ENCODE results near the gene PABPN1L.

The PABPN1L gene

GRCh38 chr16:88815901-88816589, 50.4 kb downstream of the PABPN1L start:
- no peak overlapping the region for H3K9ac ChIP-seq (ENCODE audit: low read length)
- DNase-seq, result peak; percentile 21
- no peak overlapping the region for H3K27ac ChIP-seq (ENCODE audit: low read length)
- H3K27me3 ChIP-seq (replicated peaks; ENCODE audit: insufficient read depth, low read length), result 0 out of 2 replicates have a peak, but pooled peaks cover 4% of the 10 kb centered on the region
- no peaks in the 10 kb centered on the region for H3K4me1 ChIP-seq (ENCODE audit: low read length)
- H3K79me2 ChIP-seq (ENCODE audit: low read length), result peaks cover 5% of the 10 kb centered on the region
- no peaks in the 10 kb centered on the region for H3K36me3 ChIP-seq (replicated peaks; ENCODE audit: insufficient read depth, low read length)
- no peaks in the 10 kb centered on the region for H3F3A ChIP-seq (ENCODE audit: insufficient read depth, low read length)
- no peaks in the 10 kb centered on the region for H3K9me3 ChIP-seq (replicated peaks; ENCODE audit: insufficient read depth, low read length)
- no peaks in the 10 kb centered on the region for H4K20me1 ChIP-seq (ENCODE audit: insufficient read depth, low read length)
- H3K4me3 ChIP-seq (ENCODE audit: low read length), result no peak overlapping the region
- H3K4me2 ChIP-seq (ENCODE audit: low read depth, low read length), result no peak overlapping the region
- H3K9me2 ChIP-seq (replicated peaks; ENCODE audit: insufficient read depth, low read length), result no peaks in the 10 kb centered on the region
- peak; percentile 67 for TF ChIP-seq CTCF (IDR thresholded peaks at IDR 0.05; ENCODE audit: low read length)
- no peak for TF ChIP-seq EZH2 (optimal IDR thresholded peaks at IDR 0.05; ENCODE audit: low read depth, low read length)
- TF ChIP-seq EZH2phosphoT487 (IDR thresholded peaks at IDR 0.05; ENCODE audit: low read length), result no peak
- no peak overlapping the region for H2AFZ ChIP-seq (ENCODE audit: low read length)

DNA sequence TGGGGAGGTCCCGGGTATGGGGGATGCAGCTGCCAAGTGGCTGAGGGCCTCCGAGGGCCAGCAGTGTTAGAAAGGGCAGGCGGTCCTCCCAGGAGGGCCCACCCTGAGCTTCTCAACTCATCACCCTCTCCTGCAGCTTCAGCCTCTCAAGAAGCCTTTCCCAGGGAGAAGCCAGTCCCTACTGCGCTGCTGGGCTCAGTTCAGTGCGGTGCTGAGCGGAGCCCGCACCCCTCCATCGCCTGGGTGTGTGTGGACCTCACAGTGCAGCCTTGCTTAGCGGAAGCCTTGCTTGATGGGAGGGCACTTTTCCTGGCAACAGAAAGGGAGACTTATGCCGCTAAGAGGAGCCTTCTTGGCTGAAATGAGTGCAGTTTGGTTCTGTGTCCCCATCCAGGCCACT, 51.2 kb downstream of the PABPN1L start:
- H3K4me2 ChIP-seq (ENCODE audit: low read depth, low read length), result no peak overlapping the region
- no peak overlapping the region for H2AFZ ChIP-seq (ENCODE audit: low read length)
- TF ChIP-seq EZH2 (optimal IDR thresholded peaks at IDR 0.05; ENCODE audit: low read depth, low read length), result no peak
- TF ChIP-seq CTCF (IDR thresholded peaks at IDR 0.05; ENCODE audit: low read length), result no peak
- TF ChIP-seq EZH2phosphoT487 (IDR thresholded peaks at IDR 0.05; ENCODE audit: low read length), result no peak
- no peaks in the 10 kb centered on the region for H3K9me2 ChIP-seq (replicated peaks; ENCODE audit: insufficient read depth, low read length)
- no peak overlapping the region for H3K9ac ChIP-seq (ENCODE audit: low read length)
- no peak overlapping the region for H3K27ac ChIP-seq (ENCODE audit: low read length)
- no peak for DNase-seq
- H3K27me3 ChIP-seq (replicated peaks; ENCODE audit: insufficient read depth, low read length), result 0 out of 2 replicates have a peak, but pooled peaks cover 4% of the 10 kb centered on the region
- no peak overlapping the region for H3K4me3 ChIP-seq (ENCODE audit: low read length)
- no peaks in the 10 kb centered on the region for H3K36me3 ChIP-seq (replicated peaks; ENCODE audit: insufficient read depth, low read length)
- H3F3A ChIP-seq (ENCODE audit: insufficient read depth, low read length), result peaks cover 6% of the 10 kb centered on the region; the same call in 1 of the 2 replicates
- peaks cover 3% of the 10 kb centered on the region; the same call in 1 of the 2 replicates for H3K4me1 ChIP-seq (ENCODE audit: low read length)
- H3K79me2 ChIP-seq (ENCODE audit: low read length), result peaks cover 13% of the 10 kb centered on the region
- H4K20me1 ChIP-seq (ENCODE audit: insufficient read depth, low read length), result no peaks in the 10 kb centered on the region
- no peaks in the 10 kb centered on the region for H3K9me3 ChIP-seq (replicated peaks; ENCODE audit: insufficient read depth, low read length)

DNA sequence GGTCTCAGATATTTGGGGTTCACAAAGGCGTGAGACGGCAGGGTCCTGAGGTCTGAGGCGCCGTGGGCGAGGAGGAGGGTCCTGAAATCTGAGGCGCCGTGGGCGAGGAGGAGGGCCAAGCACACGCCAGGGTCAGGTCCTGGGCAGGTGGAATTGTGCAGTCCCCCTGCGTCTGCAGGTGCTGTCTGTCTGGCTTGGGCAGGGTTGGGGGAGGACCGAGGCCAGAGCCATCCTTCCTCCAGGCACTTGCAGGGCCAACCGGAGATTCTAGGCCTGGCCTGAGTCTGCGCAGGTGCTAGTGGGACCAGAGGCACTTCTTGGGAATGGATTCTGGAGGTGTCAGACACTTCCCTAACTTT, 52.3 kb downstream of the PABPN1L start:
- H4K20me1 ChIP-seq (ENCODE audit: insufficient read depth, low read length), result no peaks in the 10 kb centered on the region
- H3F3A ChIP-seq (ENCODE audit: insufficient read depth, low read length), result peaks cover 10% of the 10 kb centered on the region; the same call in 1 of the 2 replicates
- no peak overlapping the region for H2AFZ ChIP-seq (ENCODE audit: low read length)
- H3K9me2 ChIP-seq (replicated peaks; ENCODE audit: insufficient read depth, low read length), result no peaks in the 10 kb centered on the region
- peaks cover 23% of the 10 kb centered on the region for H3K79me2 ChIP-seq (ENCODE audit: low read length)
- no peak overlapping the region for H3K4me3 ChIP-seq (ENCODE audit: low read length)
- no peak overlapping the region for H3K4me2 ChIP-seq (ENCODE audit: low read depth, low read length)
- H3K27me3 ChIP-seq (replicated peaks; ENCODE audit: insufficient read depth, low read length), result 0 out of 2 replicates have a peak, but pooled peaks cover 4% of the 10 kb centered on the region
- H3K27ac ChIP-seq (ENCODE audit: low read length), result no peak overlapping the region
- no peak for DNase-seq
- H3K36me3 ChIP-seq (replicated peaks; ENCODE audit: insufficient read depth, low read length), result no peaks in the 10 kb centered on the region
- no peak overlapping the region for H3K9ac ChIP-seq (ENCODE audit: low read length)
- no peak for TF ChIP-seq EZH2phosphoT487 (IDR thresholded peaks at IDR 0.05; ENCODE audit: low read length)
- TF ChIP-seq EZH2 (optimal IDR thresholded peaks at IDR 0.05; ENCODE audit: low read depth, low read length), result no peak
- no peak for TF ChIP-seq CTCF (IDR thresholded peaks at IDR 0.05; ENCODE audit: low read length)
- H3K9me3 ChIP-seq (replicated peaks; ENCODE audit: insufficient read depth, low read length), result no peaks in the 10 kb centered on the region
- peaks cover 6% of the 10 kb centered on the region; the same call in 1 of the 2 replicates for H3K4me1 ChIP-seq (ENCODE audit: low read length)

Measured in MM.1S (cell line).